Sigmoid colon (tissue), 7 donors: ENCODE results near the gene TBL1Y. TPM values are rescaled to one million over a fixed set of nuclear protein-coding genes. Genes with fewer than 3 reads are reported as not detected.

Source experiments
- DNase-seq: peaks from one replicate; pipeline ENCODE4 v3.0.0-alpha.2; 2019
- H3K27ac ChIP-seq, 4 donors: fragments of 200-600 bp; sonication (generic); one replicate each; pipeline ENCODE4 v1.5.1; 2016 to 2019; ENCODE audit warnings: mild to moderate bottlenecking in 1 of 4
- H3K27me3 ChIP-seq, 3 donors: fragments of 200-600 bp; sonication (generic); one replicate each; pipeline ENCODE4 v1.5.1; 2019; ENCODE audit warnings: mild to moderate bottlenecking in 1 of 3
- H3K36me3 ChIP-seq, 4 donors: fragments of 200-600 bp; sonication (generic); one replicate each; pipeline ENCODE4 v1.5.1; 2016 to 2019
- H3K4me1 ChIP-seq, 4 donors: fragments of 200-600 bp; sonication (generic); one replicate each; pipeline ENCODE4 v1.5.1; 2017 to 2019
- H3K4me3 ChIP-seq, 4 donors: fragments of 200-600 bp; sonication (generic); one replicate each; pipeline ENCODE4 v1.5.1; 2017 to 2019; ENCODE audit warnings: mild to moderate bottlenecking in 2 of 4, moderate library complexity in 1 of 4
- H3K9me3 ChIP-seq, 4 donors: fragments of 200-600 bp in 3 of 4; sonication (generic) in 3 of 4; one replicate each; pipeline versions ENCODE4 v1.5.1 to v1.6.1; 2013 to 2019
- CTCF ChIP-seq, 4 experiments: fragments of 450-650 bp in 3 of 4; fragments of 200-600 bp in 1 of 4; IDR thresholded peaks; one replicate each; pipeline ENCODE4 v1.5.1; 2016 to 2019; ENCODE audit warnings: antibody characterized with exemption in 4 of 4, mild to moderate bottlenecking in 3 of 4, moderate library complexity in 2 of 4
- EP300 ChIP-seq, 4 donors: sonication (generic); formaldehyde crosslinking; IDR thresholded peaks; one replicate each; pipeline ENCODE4 v1.6.1; 2017; ENCODE audit warnings: antibody characterized with exemption in 4 of 4
- POLR2A ChIP-seq, 2 donors: fragments of 450-650 bp; IDR thresholded peaks; one replicate each; pipeline ENCODE4 v1.6.1; 2016; ENCODE audit warnings: antibody characterized with exemption in 2 of 2, mild to moderate bottlenecking in 2 of 2, moderate library complexity in 2 of 2
- POLR2AphosphoS5 ChIP-seq, 4 donors: sonication (generic); formaldehyde crosslinking; IDR thresholded peaks; one replicate each; pipeline ENCODE4 v1.6.1; 2017; ENCODE audit warnings: antibody characterized with exemption in 4 of 4
- WGBS, 2 donors: extraction: QIAGEN DNeasy Blood & Tissue Kit; methylation state at CpG; one replicate each; pipeline ENCODE4 v1.1.7; 2013; 5-methylcytosine and 5-hydroxymethylcytosine counted together
- intact Hi-C: fragments of 100-400 bp; cut with DNase I; formaldehyde crosslinking; loops from one replicate; pipeline ENCODE4 v1.15.1; 2023
- polyA plus RNA-seq, 3 donors: library from polyadenylated mRNA; stranded (reverse); fragments of 200-250 nt; gene quantifications; one replicate each; pipeline ENCODE4 v1.2.3, GENCODE V29; 2013
- total RNA-seq, 4 donors: library from RNA; depleted of rRNA; stranded (reverse); fragments of >200 nt; gene quantifications; one replicate each; pipeline ENCODE4 v1.1.0, GENCODE V29; 2016
- donor health status: healthy with polysubstance abuse.
- donor health status: Bipolar disorder and iron deficiency.
- donor health status: healthy.

The TBL1Y gene
- total and polyA plus RNA-seq, 7 donors: 0.17 to 0.27 TPM; not detected in 5

GRCh38 chrY:6909118-6909521 is 1.4 kb upstream of the TBL1Y start:
- H3K27ac ChIP-seq: no peak overlapping the region
- no peak for DNase-seq
- TF ChIP-seq POLR2AphosphoS5 (IDR thresholded peaks at IDR 0.05): no peak
- TF ChIP-seq EP300 (IDR thresholded peaks at IDR 0.05): no peak
- no peaks in the 10 kb centered on the region for H3K9me3 ChIP-seq
- peaks cover 0 to 34% (median 0%) of the 10 kb centered on the region in 3 donors for H3K27me3 ChIP-seq
- peaks cover 0 to 10% (median 0%) of the 10 kb centered on the region in 4 donors for H3K4me1 ChIP-seq
- no peak overlapping the region for H3K4me3 ChIP-seq
- 0 to 2% methylated on average over 14 of the region's 14 CpGs for WGBS, 2 donors
- intact Hi-C loops: no loop called here
- no peaks in the 10 kb centered on the region for H3K36me3 ChIP-seq

- Histone ChIP-seq H3K9me3 (no peaks in the 10 kb centered on the region), H3K4me1 (peaks cover 0 to 10% (median 0%) of the 10 kb centered on the region in 4 donors), H3K27me3 (peaks cover 0 to 34% (median 0%) of the 10 kb centered on the region in 3 donors), H3K27ac (no peak overlapping the region), H3K4me3 (peak overlapping the region in 2 of 4 donors; percentile 26 to 39), H3K36me3 (no peaks in the 10 kb centered on the region)
- intact Hi-C loops: no loop called here
- TF ChIP-seq POLR2A (IDR thresholded peaks at IDR 0.05) (no peak), POLR2AphosphoS5 (IDR thresholded peaks at IDR 0.05) (no peak), EP300 (IDR thresholded peaks at IDR 0.05) (no peak), CTCF (IDR thresholded peaks at IDR 0.05) (no peak)
- no peak for DNase-seq
- 1 to 5% methylated on average over 14 of the region's 14 CpGs for WGBS, 2 donors
Observed at GRCh38 chrY:6909856-6910255, 641 bp upstream of the TBL1Y start.

- H3K4me3 ChIP-seq: peak within 1 kb of the TSS in 2 of 4 donors; percentile 26 to 39
- peaks cover 0 to 10% (median 0%) of the 10 kb centered on the region in 4 donors for H3K4me1 ChIP-seq
- no peak for DNase-seq
- WGBS, 2 donors: 3 to 4% methylated on average over 52 of the region's 52 CpGs
- H3K27ac ChIP-seq: no peak within 1 kb of the TSS
- TF ChIP-seq EP300 (IDR thresholded peaks at IDR 0.05) (no peak), POLR2A (IDR thresholded peaks at IDR 0.05) (no peak), POLR2AphosphoS5 (IDR thresholded peaks at IDR 0.05) (no peak), CTCF (IDR thresholded peaks at IDR 0.05) (no peak)
- no peaks in the 10 kb centered on the region for H3K9me3 ChIP-seq
- H3K36me3 ChIP-seq: no peaks in the 10 kb centered on the region
- H3K27me3 ChIP-seq: peaks cover 0 to 34% (median 0%) of the 10 kb centered on the region in 3 donors
- intact Hi-C loops: no loop called here
Observed at GRCh38 chrY:6911253-6911881, 870 bp downstream of the TBL1Y start, which contains the start of gene AMELY. Gene AMELY, minus strand, starts transcription at chrY:6911752. Its CDS starts 39,144 bp downstream, at chrY:6872608.

- no peak for TF ChIP-seq EP300 (IDR thresholded peaks at IDR 0.05)
- TF ChIP-seq CTCF (IDR thresholded peaks at IDR 0.05): no peak
- no peak for TF ChIP-seq POLR2AphosphoS5 (IDR thresholded peaks at IDR 0.05)
- no peak for TF ChIP-seq POLR2A (IDR thresholded peaks at IDR 0.05)
- Histone ChIP-seq H3K36me3 (no peaks in the 10 kb centered on the region), H3K4me3 (no peak overlapping the region), H3K4me1 (peaks cover 0 to 10% (median 0%) of the 10 kb centered on the region in 4 donors), H3K27ac (no peak overlapping the region), H3K27me3 (peaks cover 0 to 29% (median 0%) of the 10 kb centered on the region in 3 donors), H3K9me3 (no peaks in the 10 kb centered on the region)
- DNase-seq: no peak
- intact Hi-C loops: no loop called here
Observed at GRCh38 chrY:6913362-6913761, 2.9 kb downstream of the TBL1Y start.

GRCh38 chrY:6921061-6921460 is 10.6 kb downstream of the TBL1Y start:
- DNase-seq: no peak
- Histone ChIP-seq H3K9me3 (no peaks in the 10 kb centered on the region), H3K4me3 (no peak overlapping the region), H3K27ac (no peak overlapping the region), H3K27me3 (no peaks in the 10 kb centered on the region), H3K4me1 (no peaks in the 10 kb centered on the region), H3K36me3 (no peaks in the 10 kb centered on the region)
- TF ChIP-seq EP300 (IDR thresholded peaks at IDR 0.05): no peak
- TF ChIP-seq CTCF (IDR thresholded peaks at IDR 0.05): no peak
- TF ChIP-seq POLR2A (IDR thresholded peaks at IDR 0.05): no peak
- 87 to 93% methylated on average over 2 of the region's 2 CpGs for WGBS, 2 donors
- intact Hi-C loops: no loop called here
